Adrenal gland (tissue), 12 donors: Measurements from ENCODE around the gene DMC1. TPM values are rescaled to one million over a fixed set of nuclear protein-coding genes. Genes with fewer than 3 reads are reported as not detected.
A peak's percentile ranks its signal among the peaks of the same experiment; 100 is the strongest.

ENCODE experiments used
- DNase-seq, 7 donors: peaks; one replicate each; pipeline ENCODE4 v3.0.0-alpha.2; 2019 to 2020
- H3K27ac ChIP-seq, 5 donors: fragments of 200-600 bp; sonication (generic) in 4 of 5; 1 replicate in 3 of 5; 2 replicates in 2 of 5; pipeline versions ENCODE4 v1.5.1 to v1.8.0; 2016 to 2020; ENCODE audit warnings: mild to moderate bottlenecking in 1 of 5
- H3K27me3 ChIP-seq: fragments of 200-600 bp; 2 replicates; pipeline ENCODE4 v1.8.0; 2021
- H3K36me3 ChIP-seq, 2 donors: fragments of 200-600 bp; replicated peaks in 1 of 2; 1 replicate in 1 of 2; 2 replicates in 1 of 2; pipeline versions ENCODE4 v1.5.1 to v1.8.0; 2018 to 2022
- H3K4me1 ChIP-seq, 2 donors: fragments of 200-600 bp; replicated peaks in 1 of 2; 1 replicate in 1 of 2; 2 replicates in 1 of 2; pipeline versions ENCODE4 v1.5.1 to v1.8.0; 2018 to 2021
- H3K4me3 ChIP-seq, 4 donors: fragments of 200-600 bp; sonication (generic) in 3 of 4; one replicate each; pipeline ENCODE4 v1.5.1; 2016 to 2018
- H3K9me3 ChIP-seq, 3 donors: fragments of 200-600 bp; sonication (generic) in 1 of 3; replicated peaks in 1 of 3; 1 replicate in 2 of 3; 2 replicates in 1 of 3; pipeline versions ENCODE4 v1.5.1 to v1.8.0; 2016 to 2021
- POLR2A ChIP-seq, 2 donors: fragments of 450-650 bp; IDR thresholded peaks; one replicate each; pipeline ENCODE4 v1.6.1; 2017; ENCODE audit warnings: antibody characterized with exemption in 2 of 2, mild to moderate bottlenecking in 2 of 2, moderate library complexity in 1 of 2
- WGBS, 4 donors: extraction: QIAGEN DNeasy Blood & Tissue Kit in 2 of 4; methylation state at CpG; one replicate each; pipeline versions ENCODE4 v1.1.5 to v1.1.7; 2013 to 2017; 5-methylcytosine and 5-hydroxymethylcytosine counted together
- intact Hi-C, 2 donors: fragments of 100-400 bp; cut with DNase I; formaldehyde crosslinking; loops; one replicate each; pipeline versions ENCODE4 v1.14.1 to v1.15.0; 2022 to 2023
- polyA plus RNA-seq, 3 donors: library from polyadenylated mRNA; stranded (reverse); fragments of 200-250 nt in 2 of 3; fragments of 350-450 nt in 1 of 3; fragmentation: Illumina TruSeq in 1 of 3; extraction: RNeasy Lipid Tissue Mini Kit (QIAGEN cat#74804) in 1 of 3; gene quantifications; one replicate each; pipeline ENCODE4 v1.2.3, GENCODE V29; 2013 to 2014
- total RNA-seq, 9 donors: library from RNA; depleted of rRNA in 4 of 9; stranded (reverse); fragments of >200 nt in 4 of 9; fragments of 120-200 nt in 1 of 9; fragmentation: NEBNext Ultra II Directional in 1 of 9; extraction: Animal tissue kit (Norgen Biotek cat#: 25700) in 1 of 9; gene quantifications; one replicate each; pipeline versions ENCODE4 v1.1.0 to v1.2.4, GENCODE V29; 2013 to 2023
- TF ChIP-seq, protein P1 (sequence below), 6 experiments: fragments of 450-650 bp in 4 of 6; fragments of 200-600 bp in 2 of 6; sonication (generic) in 1 of 6; IDR thresholded peaks; 1 replicate in 5 of 6; 2 replicates in 1 of 6; pipeline versions ENCODE4 v1.5.1 to v1.8.0; 2016 to 2021; ENCODE audit warnings: antibody characterized with exemption in 6 of 6, mild to moderate bottlenecking in 2 of 6, moderate library complexity in 1 of 6
- donor health status: healthy with polysubstance abuse.
- donor health status: Bipolar disorder and iron deficiency.
- donor health status: DM: yes; HTN: yes; CAD: no.
- donor health status: DM: no; HTN: no; CAD: no.
- donor health status: DM: no; HTN: no; CAD: no.
- donor health status: DM: yes; HTN: yes; CAD: no.

Gene DMC1
- total and polyA plus RNA-seq, 12 donors, result 0.08 to 28.9 (median 0.51) TPM; not detected in 2

DNA sequence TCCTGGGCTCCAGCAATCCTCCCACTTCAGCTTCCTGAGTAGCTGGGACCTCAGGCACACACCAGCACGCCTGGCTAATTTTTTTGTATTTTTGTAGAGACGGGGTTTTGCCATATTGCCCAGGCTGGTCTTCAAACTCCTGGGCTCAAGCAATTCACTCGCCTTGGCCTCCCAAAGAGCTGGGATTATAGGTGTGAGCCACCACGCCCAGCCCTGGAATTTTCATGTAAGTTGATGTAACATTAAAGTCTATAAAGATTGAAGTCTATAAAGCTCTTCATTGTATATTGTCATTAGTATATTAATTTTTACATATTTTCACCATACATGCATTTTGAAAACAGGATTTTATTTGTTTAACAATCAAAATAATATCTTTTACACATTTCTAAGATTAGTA is 51.4 kb downstream of the DMC1 start:
- H3K9me3 ChIP-seq, result no peaks in the 10 kb centered on the region
- no peaks in the 10 kb centered on the region for H3K36me3 ChIP-seq
- intact Hi-C loops, result loop anchor here in 1 of 2 donors (10.0 kb wide), 1 partner anchor 136 kb away; the partner anchor contains the start of genes CBY1 and FAM227A
- WGBS, 4 donors, result 90 to 94% (median 93%) methylated on average over 4 of the region's 4 CpGs
- no peak for DNase-seq
- H3K4me1 ChIP-seq, result no peaks in the 10 kb centered on the region
- no peak overlapping the region for H3K27ac ChIP-seq
- no peak for TF ChIP-seq POLR2A (IDR thresholded peaks at IDR 0.05)
- TF ChIP-seq, protein P1, sequence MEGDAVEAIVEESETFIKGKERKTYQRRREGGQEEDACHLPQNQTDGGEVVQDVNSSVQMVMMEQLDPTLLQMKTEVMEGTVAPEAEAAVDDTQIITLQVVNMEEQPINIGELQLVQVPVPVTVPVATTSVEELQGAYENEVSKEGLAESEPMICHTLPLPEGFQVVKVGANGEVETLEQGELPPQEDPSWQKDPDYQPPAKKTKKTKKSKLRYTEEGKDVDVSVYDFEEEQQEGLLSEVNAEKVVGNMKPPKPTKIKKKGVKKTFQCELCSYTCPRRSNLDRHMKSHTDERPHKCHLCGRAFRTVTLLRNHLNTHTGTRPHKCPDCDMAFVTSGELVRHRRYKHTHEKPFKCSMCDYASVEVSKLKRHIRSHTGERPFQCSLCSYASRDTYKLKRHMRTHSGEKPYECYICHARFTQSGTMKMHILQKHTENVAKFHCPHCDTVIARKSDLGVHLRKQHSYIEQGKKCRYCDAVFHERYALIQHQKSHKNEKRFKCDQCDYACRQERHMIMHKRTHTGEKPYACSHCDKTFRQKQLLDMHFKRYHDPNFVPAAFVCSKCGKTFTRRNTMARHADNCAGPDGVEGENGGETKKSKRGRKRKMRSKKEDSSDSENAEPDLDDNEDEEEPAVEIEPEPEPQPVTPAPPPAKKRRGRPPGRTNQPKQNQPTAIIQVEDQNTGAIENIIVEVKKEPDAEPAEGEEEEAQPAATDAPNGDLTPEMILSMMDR (IDR thresholded peaks at IDR 0.05), result no peak
- no peak overlapping the region for H3K4me3 ChIP-seq
- no peaks in the 10 kb centered on the region for H3K27me3 ChIP-seq

DNA sequence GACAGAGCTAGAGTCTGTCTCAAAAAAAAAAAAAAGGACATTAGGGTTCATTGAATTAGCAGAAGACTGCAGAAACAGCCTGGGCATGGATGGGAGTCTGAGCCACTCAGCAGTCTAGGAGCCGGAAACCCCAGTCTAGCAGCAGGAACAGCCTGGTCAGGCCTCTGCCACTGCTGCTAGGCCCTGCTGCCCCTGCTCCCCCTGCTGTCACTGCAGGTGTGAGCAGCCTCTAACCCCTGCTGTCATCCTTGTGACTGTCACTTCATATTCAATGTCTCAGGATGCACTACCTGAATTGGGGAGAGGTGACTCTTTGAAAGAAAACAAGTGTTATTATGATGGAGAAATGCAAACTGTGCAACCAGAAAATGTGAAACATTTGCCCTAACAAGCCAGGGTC is 56.9 kb downstream of the DMC1 start:
- no peak overlapping the region for H3K27ac ChIP-seq
- TF ChIP-seq, protein P1 (IDR thresholded peaks at IDR 0.05), result peak in 1 of 6 experiments; percentile 8
- no peak for TF ChIP-seq POLR2A (IDR thresholded peaks at IDR 0.05)
- no peaks in the 10 kb centered on the region for H3K9me3 ChIP-seq
- whole genome bisulfite sequencing, 4 donors, result 76 to 100% (median 85%) methylated on average over 1 of the region's 1 CpG
- DNase-seq, result no peak
- intact Hi-C loops, result loop anchor here in 1 of 2 donors (10.0 kb wide), 1 partner anchor 142 kb away; the partner anchor contains the start of genes CBY1 and FAM227A
- H3K4me1 ChIP-seq, result no peaks in the 10 kb centered on the region
- no peak overlapping the region for H3K4me3 ChIP-seq
- no peaks in the 10 kb centered on the region for H3K36me3 ChIP-seq
- H3K27me3 ChIP-seq, result no peaks in the 10 kb centered on the region

DNA sequence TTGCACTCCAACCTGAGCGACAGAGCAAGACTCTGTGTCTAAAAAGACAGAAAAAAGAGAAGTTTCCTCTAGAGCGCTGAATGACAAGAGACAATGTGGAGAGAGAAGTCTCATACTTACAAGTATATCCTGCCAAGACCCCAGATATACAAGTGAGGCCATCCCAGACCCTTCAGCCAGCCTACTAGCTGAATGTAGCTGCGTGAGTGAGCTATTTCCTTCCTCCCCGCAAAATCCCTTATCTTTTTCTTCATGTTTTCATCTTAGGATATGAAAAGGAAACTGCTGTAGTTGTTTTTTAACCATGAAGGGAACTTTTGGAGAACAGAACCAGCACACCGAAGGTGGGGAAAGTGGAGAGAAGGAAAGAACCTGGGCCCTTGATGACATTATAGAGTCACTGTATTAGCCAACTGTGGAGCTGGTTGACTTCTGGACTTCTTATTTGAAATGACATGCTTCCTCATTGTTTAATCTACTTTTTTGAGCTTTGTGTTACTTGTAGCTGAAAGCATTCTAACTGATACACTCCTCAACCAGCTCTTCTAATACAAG is 59.5 kb downstream of the DMC1 start:
- no peak for DNase-seq
- no peak for TF ChIP-seq POLR2A (IDR thresholded peaks at IDR 0.05)
- TF ChIP-seq, protein P1 (IDR thresholded peaks at IDR 0.05), result no peak
- intact Hi-C loops, result loop anchor here in 1 of 2 donors (10.0 kb wide), 1 partner anchor 144 kb away; the partner anchor contains the start of genes CBY1 and FAM227A
- Histone ChIP-seq H3K4me3 (no peak overlapping the region), H3K27me3 (no peaks in the 10 kb centered on the region), H3K4me1 (peaks cover 0 to 4% of the 10 kb centered on the region in 2 donors), H3K36me3 (no peaks in the 10 kb centered on the region), H3K9me3 (no peaks in the 10 kb centered on the region), H3K27ac (no peak overlapping the region)
- WGBS, 4 donors, result 81 to 92% (median 88%) methylated on average over 5 of the region's 5 CpGs

DNA sequence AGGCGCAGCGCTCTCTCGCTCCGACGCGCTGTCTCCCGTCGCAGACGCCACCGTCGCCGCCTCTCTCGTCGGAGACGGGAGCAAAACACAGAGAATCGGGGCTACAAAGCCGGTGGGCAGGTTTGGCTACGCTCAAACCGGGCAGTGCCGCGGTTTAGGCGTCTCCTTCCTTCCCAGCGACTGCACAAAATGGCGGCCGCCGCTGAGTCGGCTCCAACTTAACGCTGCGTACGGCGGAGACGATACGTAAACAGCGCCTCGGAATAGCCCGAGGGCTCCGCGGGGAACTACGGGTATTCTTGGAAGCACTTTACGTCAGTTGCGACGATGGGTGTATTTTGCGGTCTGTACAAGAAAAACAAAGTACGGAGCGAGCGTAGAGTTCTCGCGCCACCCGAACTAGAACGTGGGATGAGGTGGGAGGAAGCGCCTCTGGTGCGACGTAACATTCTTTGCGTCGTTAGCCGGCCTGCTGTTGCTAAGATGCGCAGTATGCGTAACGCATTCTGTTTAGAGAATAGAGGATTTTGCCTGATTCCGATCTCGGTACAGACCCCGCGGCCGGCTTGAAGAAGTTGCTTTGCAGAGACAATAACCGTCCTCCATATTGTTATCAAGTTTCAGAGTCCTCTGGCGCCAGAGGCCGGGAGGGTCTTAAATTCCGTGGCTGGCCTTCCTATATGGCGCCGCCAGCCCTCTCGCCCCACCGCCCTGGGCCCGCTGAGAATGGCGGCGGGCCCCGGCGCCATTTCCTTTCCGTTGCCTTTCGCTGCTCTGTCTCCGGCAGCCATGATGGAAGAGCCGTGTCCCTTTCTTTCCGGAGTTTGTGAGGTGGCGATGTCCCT is 63.6 kb downstream of the DMC1 start, which contains the start of gene DDX17:
Gene DDX17, minus strand, starts transcription at position 194 of the 845 bp plus-strand sequence.
- WGBS, 4 donors, result 0 to 1% (median 0%) methylated on average over 43 to 83 of the region's 83 CpGs

More for the DNA sequence above, 63.6 kb downstream of the DMC1 start, which contains the start of gene DDX17:
- H3K36me3 ChIP-seq, result peaks cover 0 to 16% of the 10 kb centered on the region in 2 donors
- peak within 1 kb of the TSS; percentile 96 to 100 (median 99) for H3K27ac ChIP-seq
- intact Hi-C loops, result no loop called here
- H3K27me3 ChIP-seq, result no peaks in the 10 kb centered on the region
- no peaks in the 10 kb centered on the region for H3K9me3 ChIP-seq
- peak within 1 kb of the TSS; percentile 19 to 83 (median 74) for H3K4me3 ChIP-seq
- TF ChIP-seq POLR2A (IDR thresholded peaks at IDR 0.05), result peak; percentile 43 to 67
- TF ChIP-seq, protein P1 (IDR thresholded peaks at IDR 0.05), result peak in 3 of 6 experiments; percentile 1 to 40 (median 8)
- H3K4me1 ChIP-seq, result peaks cover 19 to 36% of the 10 kb centered on the region in 2 donors
- DNase-seq, result peak; percentile 93 to 99 (median 96)
